ENCODE results near the gene KLHDC4. TPM values are rescaled to one million over a fixed set of nuclear protein-coding genes. Genes with fewer than 3 reads are reported as not detected.

The KLHDC4 gene
- total RNA-seq, 1 donor from 2014 or later = 20.4 TPM

- Histone ChIP-seq H3K9ac (ENCODE audit: low read depth in 1 of 3, low read length in 3 of 3) (no peak overlapping the region), H3K4me3 (ENCODE audit: low read length in 3 of 3) (no peak overlapping the region), H3K36me3 (ENCODE audit: control insufficient read depth in 3 of 3, insufficient read depth in 3 of 3, low read length in 3 of 3) (peaks cover 13 to 25% (median 17%) of the 10 kb centered on the region in 3 donors), H3K4me1 (ENCODE audit: control insufficient read depth in 3 of 3, insufficient read depth in 3 of 3, low read length in 3 of 3) (no peaks in the 10 kb centered on the region), H3K9me3 (ENCODE audit: control insufficient read depth in 3 of 3, low read length in 3 of 3) (no peaks in the 10 kb centered on the region), H3K27me3 (ENCODE audit: control insufficient read depth in 3 of 3, insufficient read depth in 3 of 3, low read length in 3 of 3) (no peaks in the 10 kb centered on the region), H3K27ac (ENCODE audit: low read depth, low read length) (no peak overlapping the region)
Measured at GRCh38 chr16:87703071-87703470, 62.7 kb downstream of the KLHDC4 start.

DNA sequence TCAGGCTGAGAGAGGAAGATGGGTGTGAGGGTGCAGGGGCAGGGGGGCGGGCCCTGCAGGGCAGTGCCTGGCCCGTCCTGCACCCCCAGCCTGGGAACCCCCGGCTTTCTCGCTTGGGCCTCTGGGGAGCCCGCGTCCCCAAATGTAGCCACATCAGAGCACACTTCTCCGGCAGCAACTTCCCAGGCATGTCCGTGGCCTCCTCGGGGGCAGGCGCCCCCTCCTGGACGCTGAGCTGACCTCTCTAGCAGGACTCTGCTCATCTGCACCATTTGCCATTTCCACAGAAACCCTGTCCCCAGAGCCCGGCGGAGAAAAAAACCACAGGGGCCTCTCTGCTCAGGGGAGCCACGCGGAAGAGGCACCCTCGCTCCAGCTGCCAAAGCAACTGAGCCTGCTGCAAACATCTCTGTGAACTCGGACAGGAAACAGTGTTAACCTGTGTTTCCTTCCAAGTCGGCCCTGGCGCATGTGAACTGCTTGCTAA, 63.4 kb downstream of the KLHDC4 start:
- Histone ChIP-seq H3K27me3 (ENCODE audit: control insufficient read depth in 3 of 3, insufficient read depth in 3 of 3, low read length in 3 of 3) (no peaks in the 10 kb centered on the region), H3K36me3 (ENCODE audit: control insufficient read depth in 3 of 3, insufficient read depth in 3 of 3, low read length in 3 of 3) (peaks cover 10 to 19% (median 13%) of the 10 kb centered on the region in 3 donors), H3K4me1 (ENCODE audit: control insufficient read depth in 3 of 3, insufficient read depth in 3 of 3, low read length in 3 of 3) (no peaks in the 10 kb centered on the region), H3K9ac (ENCODE audit: low read depth in 1 of 3, low read length in 3 of 3) (no peak overlapping the region), H3K4me3 (ENCODE audit: low read length in 3 of 3) (no peak overlapping the region), H3K9me3 (ENCODE audit: control insufficient read depth in 3 of 3, low read length in 3 of 3) (no peaks in the 10 kb centered on the region), H3K27ac (ENCODE audit: low read depth, low read length) (no peak overlapping the region)

GRCh38 chr16:87701505-87701921, 64.3 kb downstream of the KLHDC4 start:
- H3K4me1 ChIP-seq (ENCODE audit: control insufficient read depth in 3 of 3, insufficient read depth in 3 of 3, low read length in 3 of 3) = no peaks in the 10 kb centered on the region
- H3K4me3 ChIP-seq (ENCODE audit: low read length in 3 of 3) = no peak overlapping the region
- no peak overlapping the region for H3K9ac ChIP-seq (ENCODE audit: low read depth in 1 of 3, low read length in 3 of 3)
- no peaks in the 10 kb centered on the region for H3K27me3 ChIP-seq (ENCODE audit: control insufficient read depth in 3 of 3, insufficient read depth in 3 of 3, low read length in 3 of 3)
- H3K9me3 ChIP-seq (ENCODE audit: control insufficient read depth in 3 of 3, low read length in 3 of 3) = no peaks in the 10 kb centered on the region
- H3K36me3 ChIP-seq (ENCODE audit: control insufficient read depth in 3 of 3, insufficient read depth in 3 of 3, low read length in 3 of 3) = peaks cover 9 to 15% (median 10%) of the 10 kb centered on the region in 3 donors
- H3K27ac ChIP-seq (ENCODE audit: low read depth, low read length) = no peak overlapping the region

DNA sequence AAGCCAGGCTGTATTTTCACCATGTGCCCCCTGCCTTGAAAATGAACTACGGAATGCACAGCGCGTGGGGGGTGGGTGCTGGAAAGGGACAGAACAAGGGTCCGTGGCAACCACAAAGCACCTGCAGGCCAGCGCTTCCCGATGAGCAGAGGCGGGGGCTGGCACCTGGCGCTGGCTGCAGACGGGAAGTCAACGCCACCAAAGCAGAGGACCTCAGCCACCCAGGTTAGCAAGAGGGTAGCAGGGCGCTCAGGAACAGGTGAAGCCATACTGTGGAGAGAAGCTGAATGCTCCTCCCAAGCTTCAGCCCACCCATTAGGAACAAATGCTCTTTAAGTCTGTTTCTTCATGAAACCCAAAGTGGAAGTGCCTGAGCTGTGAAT, 64.7 kb downstream of the KLHDC4 start:
- H3K9ac ChIP-seq (ENCODE audit: low read depth in 1 of 3, low read length in 3 of 3) = no peak overlapping the region
- no peak overlapping the region for H3K27ac ChIP-seq (ENCODE audit: low read depth, low read length)
- no peaks in the 10 kb centered on the region for H3K27me3 ChIP-seq (ENCODE audit: control insufficient read depth in 3 of 3, insufficient read depth in 3 of 3, low read length in 3 of 3)
- no peaks in the 10 kb centered on the region for H3K4me1 ChIP-seq (ENCODE audit: control insufficient read depth in 3 of 3, insufficient read depth in 3 of 3, low read length in 3 of 3)
- H3K4me3 ChIP-seq (ENCODE audit: low read length in 3 of 3) = no peak overlapping the region
- H3K36me3 ChIP-seq (ENCODE audit: control insufficient read depth in 3 of 3, insufficient read depth in 3 of 3, low read length in 3 of 3) = peaks cover 9 to 15% (median 13%) of the 10 kb centered on the region in 3 donors
- H3K9me3 ChIP-seq (ENCODE audit: control insufficient read depth in 3 of 3, low read length in 3 of 3) = no peaks in the 10 kb centered on the region

GRCh38 chr16:87700406-87701077, 65.2 kb downstream of the KLHDC4 start:
- no peaks in the 10 kb centered on the region for H3K4me1 ChIP-seq (ENCODE audit: control insufficient read depth in 3 of 3, insufficient read depth in 3 of 3, low read length in 3 of 3)
- H3K27ac ChIP-seq (ENCODE audit: low read depth, low read length) = no peak overlapping the region
- no peaks in the 10 kb centered on the region for H3K9me3 ChIP-seq (ENCODE audit: control insufficient read depth in 3 of 3, low read length in 3 of 3)
- no peaks in the 10 kb centered on the region for H3K27me3 ChIP-seq (ENCODE audit: control insufficient read depth in 3 of 3, insufficient read depth in 3 of 3, low read length in 3 of 3)
- no peak overlapping the region for H3K9ac ChIP-seq (ENCODE audit: low read depth in 1 of 3, low read length in 3 of 3)
- H3K36me3 ChIP-seq (ENCODE audit: control insufficient read depth in 3 of 3, insufficient read depth in 3 of 3, low read length in 3 of 3) = peaks cover 14 to 15% (median 15%) of the 10 kb centered on the region in 3 donors
- H3K4me3 ChIP-seq (ENCODE audit: low read length in 3 of 3) = no peak overlapping the region

GRCh38 chr16:87698676-87699199, 67.0 kb downstream of the KLHDC4 start:
- Histone ChIP-seq H3K9me3 (ENCODE audit: control insufficient read depth in 3 of 3, low read length in 3 of 3) (no peaks in the 10 kb centered on the region), H3K4me1 (ENCODE audit: control insufficient read depth in 3 of 3, insufficient read depth in 3 of 3, low read length in 3 of 3) (no peaks in the 10 kb centered on the region), H3K4me3 (ENCODE audit: low read length in 3 of 3) (no peak overlapping the region), H3K27me3 (ENCODE audit: control insufficient read depth in 3 of 3, insufficient read depth in 3 of 3, low read length in 3 of 3) (no peaks in the 10 kb centered on the region), H3K27ac (ENCODE audit: low read depth, low read length) (no peak overlapping the region), H3K9ac (ENCODE audit: low read depth in 1 of 3, low read length in 3 of 3) (no peak overlapping the region), H3K36me3 (ENCODE audit: control insufficient read depth in 3 of 3, insufficient read depth in 3 of 3, low read length in 3 of 3) (peaks cover 14 to 15% (median 15%) of the 10 kb centered on the region in 3 donors)

- Histone ChIP-seq H3K4me1 (ENCODE audit: control insufficient read depth in 3 of 3, insufficient read depth in 3 of 3, low read length in 3 of 3) (no peaks in the 10 kb centered on the region), H3K9me3 (ENCODE audit: control insufficient read depth in 3 of 3, low read length in 3 of 3) (no peaks in the 10 kb centered on the region), H3K36me3 (ENCODE audit: control insufficient read depth in 3 of 3, insufficient read depth in 3 of 3, low read length in 3 of 3) (peaks cover 12 to 13% (median 12%) of the 10 kb centered on the region in 3 donors), H3K27ac (ENCODE audit: low read depth, low read length) (no peak overlapping the region), H3K27me3 (ENCODE audit: control insufficient read depth in 3 of 3, insufficient read depth in 3 of 3, low read length in 3 of 3) (no peaks in the 10 kb centered on the region), H3K9ac (ENCODE audit: low read depth in 1 of 3, low read length in 3 of 3) (no peak overlapping the region), H3K4me3 (ENCODE audit: low read length in 3 of 3) (no peak overlapping the region)
Measured at GRCh38 chr16:87698241-87698640, 67.5 kb downstream of the KLHDC4 start.

GRCh38 chr16:87697792-87698191, 68.0 kb downstream of the KLHDC4 start:
- H3K4me1 ChIP-seq (ENCODE audit: control insufficient read depth in 3 of 3, insufficient read depth in 3 of 3, low read length in 3 of 3) = no peaks in the 10 kb centered on the region
- peaks cover 9 to 12% (median 10%) of the 10 kb centered on the region in 3 donors for H3K36me3 ChIP-seq (ENCODE audit: control insufficient read depth in 3 of 3, insufficient read depth in 3 of 3, low read length in 3 of 3)
- H3K4me3 ChIP-seq (ENCODE audit: low read length in 3 of 3) = no peak overlapping the region
- H3K27ac ChIP-seq (ENCODE audit: low read depth, low read length) = no peak overlapping the region
- no peak overlapping the region for H3K9ac ChIP-seq (ENCODE audit: low read depth in 1 of 3, low read length in 3 of 3)
- no peaks in the 10 kb centered on the region for H3K9me3 ChIP-seq (ENCODE audit: control insufficient read depth in 3 of 3, low read length in 3 of 3)
- H3K27me3 ChIP-seq (ENCODE audit: control insufficient read depth in 3 of 3, insufficient read depth in 3 of 3, low read length in 3 of 3) = no peaks in the 10 kb centered on the region

GRCh38 chr16:87697256-87697655, 68.5 kb downstream of the KLHDC4 start:
- Histone ChIP-seq H3K4me3 (ENCODE audit: low read length in 3 of 3) (no peak overlapping the region), H3K9ac (ENCODE audit: low read depth in 1 of 3, low read length in 3 of 3) (no peak overlapping the region), H3K27ac (ENCODE audit: low read depth, low read length) (no peak overlapping the region), H3K9me3 (ENCODE audit: control insufficient read depth in 3 of 3, low read length in 3 of 3) (no peaks in the 10 kb centered on the region), H3K4me1 (ENCODE audit: control insufficient read depth in 3 of 3, insufficient read depth in 3 of 3, low read length in 3 of 3) (no peaks in the 10 kb centered on the region), H3K27me3 (ENCODE audit: control insufficient read depth in 3 of 3, insufficient read depth in 3 of 3, low read length in 3 of 3) (peaks cover 0 to under 1% (median 0%) of the 10 kb centered on the region in 3 donors), H3K36me3 (ENCODE audit: control insufficient read depth in 3 of 3, insufficient read depth in 3 of 3, low read length in 3 of 3) (peaks cover 9 to 12% (median 10%) of the 10 kb centered on the region in 3 donors)

DNA sequence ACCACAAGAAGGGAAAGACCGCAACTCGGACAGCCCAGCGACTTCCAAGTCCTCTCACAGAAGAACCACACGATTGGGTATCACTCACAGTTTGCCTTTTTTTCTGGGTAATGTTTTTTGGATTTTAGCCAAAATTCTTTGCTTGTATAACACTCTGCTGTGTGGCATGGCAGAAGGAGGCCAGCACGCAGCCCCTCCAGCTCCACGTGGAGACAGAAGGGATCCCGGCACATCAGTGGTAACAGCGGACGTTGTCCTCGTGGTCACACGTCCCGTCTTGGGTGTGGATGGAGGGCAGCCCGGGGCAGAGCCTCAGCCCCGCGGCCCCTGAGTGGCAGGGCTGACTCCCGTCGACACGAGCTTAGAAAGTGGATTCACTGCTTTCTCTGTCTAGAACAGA, 69.1 kb downstream of the KLHDC4 start:
- no peak overlapping the region for H3K9ac ChIP-seq (ENCODE audit: low read depth in 1 of 3, low read length in 3 of 3)

More for the DNA sequence above, 69.1 kb downstream of the KLHDC4 start:
- no peak overlapping the region for H3K27ac ChIP-seq (ENCODE audit: low read depth, low read length)
- H3K36me3 ChIP-seq (ENCODE audit: control insufficient read depth in 3 of 3, insufficient read depth in 3 of 3, low read length in 3 of 3) = peaks cover 9 to 12% (median 9%) of the 10 kb centered on the region in 3 donors
- H3K4me3 ChIP-seq (ENCODE audit: low read length in 3 of 3) = no peak overlapping the region
- peaks cover 0 to 6% (median 4%) of the 10 kb centered on the region in 3 donors for H3K27me3 ChIP-seq (ENCODE audit: control insufficient read depth in 3 of 3, insufficient read depth in 3 of 3, low read length in 3 of 3)
- peaks cover 0 to 5% (median 3%) of the 10 kb centered on the region in 3 donors for H3K4me1 ChIP-seq (ENCODE audit: control insufficient read depth in 3 of 3, insufficient read depth in 3 of 3, low read length in 3 of 3)
- H3K9me3 ChIP-seq (ENCODE audit: control insufficient read depth in 3 of 3, low read length in 3 of 3) = no peaks in the 10 kb centered on the region

Measured in skeletal muscle tissue (tissue), 4 donors.